Measurements from ENCODE around the gene PSPC1.
"Not testable (repeated sequence)": the region's sequence is repeated elsewhere in the genome, so short reads cannot be mapped to it uniquely, and the experiment has no call there.

The PSPC1 gene

DNA sequence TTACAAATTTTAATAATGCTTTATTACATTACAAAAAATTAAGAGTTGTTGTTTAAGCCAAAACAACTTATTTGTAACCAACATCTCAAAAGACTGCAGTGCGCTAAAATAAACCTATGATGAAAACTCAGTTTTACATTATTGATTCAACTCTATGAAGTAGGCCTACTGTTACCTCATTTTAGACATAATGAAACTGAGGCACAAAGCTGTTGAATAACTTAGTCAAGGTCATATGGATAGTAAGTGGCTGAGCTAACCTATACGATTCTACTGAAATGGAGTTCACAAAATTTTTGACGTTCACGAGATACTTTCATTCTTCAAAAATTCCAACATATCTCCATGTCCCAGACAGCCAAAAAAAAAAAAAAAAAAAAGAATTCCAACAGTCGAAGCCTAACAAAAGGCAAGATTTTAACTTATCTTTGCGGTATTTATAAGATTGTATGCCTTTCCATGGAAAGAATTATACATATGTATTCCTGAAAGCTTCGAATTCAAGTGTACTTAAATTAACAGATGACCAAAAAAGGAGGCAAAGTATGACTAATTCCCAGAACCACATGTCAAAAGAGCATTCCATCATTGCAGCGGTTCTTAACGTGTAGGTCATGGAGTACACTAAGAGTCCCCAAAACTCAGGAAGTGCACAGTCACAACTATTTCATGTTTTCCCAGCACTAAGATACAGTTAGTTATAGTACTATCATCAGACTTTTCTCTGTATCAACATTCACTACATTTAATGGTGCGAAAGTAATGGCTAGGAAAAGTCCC lies 69.4 kb downstream of the PSPC1 start:
- DNase-seq (ENCODE audit: insufficient read length, low spot score) (no peak), FAIRE-seq (no peak)
- TF ChIP-seq POLR2AphosphoS5 (IDR thresholded peaks at IDR 0.05; ENCODE audit: low read depth, low read length) (no peak), PAX5 (IDR thresholded peaks at IDR 0.05; ENCODE audit: insufficient read depth, low read length, severe bottlenecking) (no peak), TAF1 (IDR thresholded peaks at IDR 0.05; ENCODE audit: low read depth, low read length) (no peak), SPI1 (IDR thresholded peaks at IDR 0.05; ENCODE audit: low read depth, low read length) (no peak), POLR2A (IDR thresholded peaks at IDR 0.05; ENCODE audit: low read depth, low read length) (no peak), POU2F2 (IDR thresholded peaks at IDR 0.05; ENCODE audit: low read depth, low read length) (no peak)

DNA sequence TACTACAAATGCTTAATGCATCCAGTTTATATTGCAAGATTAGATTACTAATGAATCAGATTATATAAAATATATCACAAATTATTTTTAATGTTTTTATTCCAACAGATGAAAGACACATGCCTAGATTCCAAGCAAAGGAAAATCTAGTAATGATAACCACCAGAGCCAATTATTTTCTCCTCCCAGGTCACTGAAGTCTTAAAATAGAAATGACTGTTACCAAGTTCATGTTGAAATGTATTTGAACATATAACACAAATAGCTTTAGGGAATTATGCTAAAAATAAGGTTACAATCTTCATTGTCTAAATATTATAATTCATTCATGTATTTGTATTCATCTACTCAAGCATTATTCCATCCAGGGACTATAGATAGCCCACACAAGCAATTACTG lies 73.0 kb downstream of the PSPC1 start:
- DNase-seq (ENCODE audit: insufficient read length, low spot score); FAIRE-seq: not testable (repeated sequence)

DNA sequence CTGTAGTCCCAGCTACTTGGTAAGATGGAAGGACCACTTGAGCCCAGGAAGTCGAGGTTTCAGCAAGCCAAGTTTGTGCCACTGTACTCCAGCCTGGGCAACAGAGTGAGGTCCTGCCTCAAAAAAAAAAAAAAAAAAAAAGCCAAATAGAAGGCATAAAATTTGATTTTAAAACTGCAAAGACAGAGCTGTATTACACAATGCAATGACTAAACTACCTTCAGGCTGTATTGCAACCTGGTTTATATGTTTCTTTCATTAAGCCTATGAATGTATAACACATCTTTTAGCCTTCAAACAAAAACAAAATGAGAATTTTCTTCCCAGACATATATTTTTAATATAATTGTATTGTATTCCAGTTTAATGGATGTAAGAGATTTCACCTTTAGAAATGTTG lies 73.7 kb downstream of the PSPC1 start:
- FAIRE-seq; DNase-seq (ENCODE audit: insufficient read length, low spot score): not testable (repeated sequence)

DNA sequence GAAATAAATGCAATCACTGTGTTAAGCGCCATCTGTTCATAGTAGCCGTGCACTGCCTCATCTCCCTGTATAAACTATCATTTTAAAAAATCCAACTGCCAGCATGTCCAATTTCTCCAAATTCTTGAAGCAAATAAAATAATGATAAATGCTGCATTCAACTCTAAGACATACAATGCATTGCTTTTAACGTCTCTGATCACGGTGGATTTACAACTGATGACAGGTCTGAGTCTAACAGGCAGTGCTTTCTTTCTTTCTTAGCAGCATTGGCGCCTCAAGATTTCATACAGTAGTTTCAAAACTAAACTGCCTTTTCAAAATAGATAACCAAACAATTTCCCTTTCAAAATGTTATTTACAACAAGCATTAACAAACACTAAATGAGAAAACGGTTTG lies 78.5 kb downstream of the PSPC1 start:
- DNase-seq (ENCODE audit: insufficient read length, low spot score); FAIRE-seq: not testable (repeated sequence)

DNA sequence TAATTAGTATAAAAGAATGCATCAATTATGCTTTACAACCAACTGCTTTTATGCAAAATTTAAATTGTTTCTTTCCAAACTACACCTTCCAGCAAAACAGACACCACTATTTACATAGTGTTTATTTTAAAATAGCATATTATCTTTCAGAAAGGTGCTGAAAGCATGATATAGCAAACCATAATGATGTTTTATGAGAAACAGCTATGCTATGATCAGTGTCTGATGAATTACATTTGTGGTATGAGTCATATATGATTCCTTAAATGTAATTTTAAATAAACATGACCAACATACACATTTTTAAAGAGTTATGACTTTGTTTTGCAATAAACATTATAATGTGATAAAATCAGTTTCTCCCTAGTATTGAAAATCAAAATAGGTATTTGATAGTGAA lies 81.1 kb downstream of the PSPC1 start:
- FAIRE-seq; DNase-seq (ENCODE audit: insufficient read length, low spot score): not testable (repeated sequence)

DNA sequence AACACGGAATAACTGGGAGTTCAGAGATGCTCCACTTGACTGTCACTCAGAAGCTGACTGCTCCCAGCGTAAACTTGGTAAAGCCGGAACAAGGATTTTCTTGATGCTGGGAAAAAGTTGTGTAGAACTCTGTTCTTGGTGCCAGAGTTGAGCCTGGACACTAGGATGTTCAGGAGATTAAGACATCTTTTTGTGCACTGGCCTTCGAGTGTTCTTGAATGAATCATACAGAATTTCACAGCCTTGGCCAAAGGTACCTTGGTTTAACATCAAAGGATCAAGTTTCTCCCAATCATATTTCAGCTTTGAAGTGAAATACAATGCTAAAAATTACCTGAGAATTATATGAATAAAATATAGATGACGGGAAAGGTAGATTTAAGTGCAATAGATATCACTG lies 81.8 kb downstream of the PSPC1 start:
- peak; percentile 80 for FAIRE-seq
- not testable (repeated sequence) for DNase-seq (ENCODE audit: insufficient read length, low spot score)

DNA sequence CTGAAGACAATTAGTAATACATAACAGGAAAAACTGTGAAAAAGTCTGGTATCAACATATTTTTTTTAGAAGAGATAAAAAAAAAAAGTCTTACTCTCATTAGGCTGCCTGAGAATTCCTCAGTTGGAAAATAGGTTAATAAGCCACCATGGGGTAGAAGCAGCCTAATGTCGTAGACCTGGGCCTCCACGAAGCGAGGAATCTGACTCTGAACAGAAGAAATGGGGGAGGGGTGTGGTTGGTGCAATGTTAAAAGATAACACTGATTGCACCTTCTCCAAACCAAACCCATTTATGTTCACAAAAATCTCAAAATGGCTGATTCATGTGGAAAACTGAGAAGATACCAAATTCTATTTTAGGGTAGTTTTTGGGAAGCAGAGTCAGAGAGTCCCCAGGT lies 86.9 kb downstream of the PSPC1 start:
- no peak for FAIRE-seq
- no peak for DNase-seq (ENCODE audit: insufficient read length, low spot score)
- no peak for TF ChIP-seq SPI1 (IDR thresholded peaks at IDR 0.05; ENCODE audit: low read depth, low read length)
- no peak for TF ChIP-seq POLR2A (IDR thresholded peaks at IDR 0.05; ENCODE audit: low read depth, low read length)
- TF ChIP-seq TAF1 (IDR thresholded peaks at IDR 0.05; ENCODE audit: low read depth, low read length), result no peak
- TF ChIP-seq POU2F2 (IDR thresholded peaks at IDR 0.05; ENCODE audit: low read depth, low read length), result no peak
- TF ChIP-seq PAX5 (IDR thresholded peaks at IDR 0.05; ENCODE audit: insufficient read depth, low read length, severe bottlenecking), result no peak
- TF ChIP-seq POLR2AphosphoS5 (IDR thresholded peaks at IDR 0.05; ENCODE audit: low read depth, low read length), result no peak

DNA sequence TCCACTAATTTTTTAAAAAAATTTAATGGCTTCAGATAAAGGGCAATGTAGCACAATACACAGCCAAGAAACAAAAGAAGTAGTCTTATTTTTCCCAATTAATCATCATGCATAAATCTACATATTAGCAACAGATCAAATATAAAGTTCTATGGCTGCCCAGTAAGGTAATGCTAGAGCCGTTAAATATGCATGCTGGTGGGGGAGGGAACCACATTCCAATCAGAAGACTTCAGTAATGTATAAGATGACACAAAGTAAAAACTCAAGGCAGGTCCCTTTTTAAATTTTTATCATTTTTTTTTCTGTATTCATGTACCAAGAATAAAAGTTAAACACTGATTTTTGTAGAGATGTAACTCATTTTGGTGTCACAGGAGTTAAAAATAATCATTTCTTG lies 87.3 kb downstream of the PSPC1 start:
- TF ChIP-seq SPI1 (IDR thresholded peaks at IDR 0.05; ENCODE audit: low read depth, low read length) (no peak), TAF1 (IDR thresholded peaks at IDR 0.05; ENCODE audit: low read depth, low read length) (no peak), POLR2AphosphoS5 (IDR thresholded peaks at IDR 0.05; ENCODE audit: low read depth, low read length) (no peak), PAX5 (IDR thresholded peaks at IDR 0.05; ENCODE audit: insufficient read depth, low read length, severe bottlenecking) (no peak), POU2F2 (IDR thresholded peaks at IDR 0.05; ENCODE audit: low read depth, low read length) (no peak), POLR2A (IDR thresholded peaks at IDR 0.05; ENCODE audit: low read depth, low read length) (no peak)
- DNase-seq (ENCODE audit: insufficient read length, low spot score) (no peak), FAIRE-seq (no peak)

DNA sequence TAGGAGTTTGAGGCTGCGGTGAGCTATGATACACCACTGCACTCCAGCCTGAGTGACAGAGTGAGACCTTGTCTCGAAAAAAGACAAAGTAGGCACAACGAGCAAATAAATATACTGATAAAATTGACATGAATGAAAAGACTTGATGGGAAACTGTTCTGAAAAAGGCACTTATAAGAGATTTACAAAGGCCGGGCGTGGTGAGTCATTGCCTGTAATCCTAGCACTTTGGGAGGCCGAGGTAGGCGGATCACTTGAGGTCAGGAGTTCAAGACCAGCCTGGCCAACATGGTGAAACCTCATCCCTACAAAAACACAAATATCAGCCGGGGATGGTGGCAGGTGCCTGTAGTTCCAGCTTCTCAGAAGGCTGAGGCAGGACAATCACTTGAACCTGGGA lies 91.3 kb downstream of the PSPC1 start:
- not testable (repeated sequence) for DNase-seq (ENCODE audit: insufficient read length, low spot score); FAIRE-seq

DNA sequence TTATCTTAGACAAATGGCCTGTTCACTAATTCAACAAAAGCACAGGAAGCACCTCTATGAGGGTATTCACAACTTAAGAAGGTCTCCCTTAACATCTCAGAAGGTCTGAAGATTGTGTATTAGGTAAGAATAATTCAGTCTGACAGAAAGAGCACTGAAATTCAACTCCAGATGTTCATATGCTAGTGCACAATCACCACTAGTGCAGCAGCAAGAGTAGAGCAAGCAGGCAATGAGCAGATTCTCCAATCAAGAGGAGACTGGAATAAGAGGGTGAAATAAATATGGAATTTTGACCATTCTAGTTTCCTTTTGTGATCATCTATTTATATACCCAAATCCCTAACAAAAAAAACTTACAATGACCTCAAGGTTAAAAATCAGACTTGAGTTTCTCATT lies 97.3 kb downstream of the PSPC1 start:
- DNase-seq (ENCODE audit: insufficient read length, low spot score), result no peak
- peak; percentile 45 for FAIRE-seq
- TF ChIP-seq TAF1 (IDR thresholded peaks at IDR 0.05; ENCODE audit: low read depth, low read length) (no peak), SPI1 (IDR thresholded peaks at IDR 0.05; ENCODE audit: low read depth, low read length) (no peak), POLR2AphosphoS5 (IDR thresholded peaks at IDR 0.05; ENCODE audit: low read depth, low read length) (no peak), POU2F2 (IDR thresholded peaks at IDR 0.05; ENCODE audit: low read depth, low read length) (no peak), PAX5 (IDR thresholded peaks at IDR 0.05; ENCODE audit: insufficient read depth, low read length, severe bottlenecking) (no peak), POLR2A (IDR thresholded peaks at IDR 0.05; ENCODE audit: low read depth, low read length) (no peak)

DNA sequence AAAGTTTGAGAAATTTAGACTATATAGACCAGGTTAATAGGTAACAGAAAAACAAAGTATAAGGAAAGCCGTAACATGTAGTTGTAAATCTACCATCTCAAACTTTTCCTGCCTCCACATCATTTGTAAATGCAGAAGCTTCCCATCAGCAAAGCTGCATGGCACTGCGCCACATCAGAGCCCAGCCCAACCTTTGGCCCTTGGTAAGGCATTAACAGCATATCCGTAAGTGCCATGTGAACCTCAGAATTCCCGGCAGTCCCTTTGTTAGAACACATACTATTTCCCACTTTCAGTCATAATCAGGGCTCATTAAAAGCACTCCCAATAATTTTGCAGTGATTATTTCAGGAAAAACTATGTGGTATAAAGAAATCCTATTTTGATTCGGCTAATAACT lies 97.7 kb downstream of the PSPC1 start:
- no peak for DNase-seq (ENCODE audit: insufficient read length, low spot score)
- FAIRE-seq, result no peak
- TF ChIP-seq SPI1 (IDR thresholded peaks at IDR 0.05; ENCODE audit: low read depth, low read length) (no peak), POLR2AphosphoS5 (IDR thresholded peaks at IDR 0.05; ENCODE audit: low read depth, low read length) (no peak), POLR2A (IDR thresholded peaks at IDR 0.05; ENCODE audit: low read depth, low read length) (no peak), POU2F2 (IDR thresholded peaks at IDR 0.05; ENCODE audit: low read depth, low read length) (no peak), PAX5 (IDR thresholded peaks at IDR 0.05; ENCODE audit: insufficient read depth, low read length, severe bottlenecking) (no peak), TAF1 (IDR thresholded peaks at IDR 0.05; ENCODE audit: low read depth, low read length) (no peak)

DNA sequence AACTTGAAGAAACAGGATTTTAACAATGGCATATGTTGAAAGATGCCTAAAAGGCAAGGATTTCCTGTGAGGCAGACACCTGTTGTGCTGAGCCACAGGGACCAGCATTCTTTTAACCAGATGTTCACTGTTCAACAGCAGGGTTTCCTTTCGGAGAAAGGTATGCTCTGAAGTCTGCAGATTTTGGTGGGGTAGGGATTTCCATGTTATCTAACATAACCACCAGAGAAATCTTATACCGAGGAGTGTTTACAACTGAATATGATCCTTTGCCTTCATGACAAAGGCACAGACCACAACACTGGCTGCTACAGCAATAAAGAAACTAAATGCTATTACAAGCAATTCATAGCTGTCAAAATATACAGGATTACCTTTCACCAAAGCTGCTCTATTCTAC lies 101.2 kb downstream of the PSPC1 start:
- TF ChIP-seq SPI1 (IDR thresholded peaks at IDR 0.05; ENCODE audit: low read depth, low read length) (no peak), PAX5 (IDR thresholded peaks at IDR 0.05; ENCODE audit: insufficient read depth, low read length, severe bottlenecking) (no peak), TAF1 (IDR thresholded peaks at IDR 0.05; ENCODE audit: low read depth, low read length) (no peak), POLR2AphosphoS5 (IDR thresholded peaks at IDR 0.05; ENCODE audit: low read depth, low read length) (no peak), POU2F2 (IDR thresholded peaks at IDR 0.05; ENCODE audit: low read depth, low read length) (no peak)

More for the DNA sequence above, 101.2 kb downstream of the PSPC1 start:
- no peak for FAIRE-seq
- no peak for DNase-seq (ENCODE audit: insufficient read length, low spot score)
